ENCODE measurements around the gene SEMA3D. TPM values are rescaled to one million over a fixed set of nuclear protein-coding genes. Genes with fewer than 3 reads are reported as not detected.

SEMA3D gene
- total and polyA plus RNA-seq, 9 of the 15 experiments (the other 6 are each of a cell fraction or from before 2014, with no cell fraction given): 0.01 to 0.10 (median 0.04) TPM; not detected in 1

DNA sequence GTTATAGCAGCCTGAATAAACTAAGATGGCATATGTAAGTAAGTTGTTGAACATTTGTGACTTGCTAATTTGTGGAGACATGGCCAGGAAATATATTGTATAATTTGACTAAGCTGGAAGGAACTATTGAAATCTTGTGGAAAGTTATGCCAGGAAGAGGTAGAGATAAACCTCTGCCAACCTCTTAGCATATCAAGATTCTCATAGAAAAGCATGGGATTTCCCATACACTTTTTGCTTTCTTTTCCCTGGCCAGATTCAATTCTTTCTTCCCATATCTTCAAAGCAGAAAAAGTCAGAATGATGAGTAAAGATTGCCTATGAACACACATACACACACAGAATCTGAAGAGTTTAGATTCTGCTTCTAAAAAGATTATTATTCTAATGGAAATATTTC is 216.2 kb downstream of the SEMA3D start:
- no peaks in the 10 kb centered on the region for H3K27me3 ChIP-seq (ENCODE audit: control insufficient read depth in 2 of 2, insufficient read depth in 2 of 2, low read length in 2 of 2)
- TF ChIP-seq ARNT (IDR thresholded peaks at IDR 0.05): no peak
- H3K9me1 ChIP-seq (ENCODE audit: control insufficient read depth, insufficient read depth, low read length): no peaks in the 10 kb centered on the region
- H3K36me3 ChIP-seq (ENCODE audit: control insufficient read depth, insufficient read depth, low read length): no peaks in the 10 kb centered on the region
- FAIRE-seq (no peak), DNase-seq (ENCODE audit: extremely low read depth in 1 of 4, low spot score in 3 of 4) (no peak), ATAC-seq (no peak)
- H3K9me3 ChIP-seq (replicated peaks; ENCODE audit: control insufficient read depth, insufficient read depth, low read depth, low read length): no peaks in the 10 kb centered on the region
- ChIA-PET POLR2A (interaction anchor here (0.6 kb wide), 1 partner anchor 9 kb away, joined by 3 read pairs; no protein-coding TSS in a partner anchor), CTCF (ENCODE audit: low intra/inter-chr PET ratio) (no interaction called here)
- intact Hi-C loops (cut with micrococcal nuclease): no loop called here
- no peak overlapping the region for H3K4me2 ChIP-seq (ENCODE audit: insufficient read depth, low read length)
- no peaks in the 10 kb centered on the region for H3K4me1 ChIP-seq (replicated peaks in 1 of 2; ENCODE audit: control insufficient read depth in 2 of 2, insufficient read depth in 2 of 2, low read length in 2 of 2)
- H3K27ac ChIP-seq (ENCODE audit: extremely low read depth, low read depth, low read length): no peak overlapping the region
- H3K79me2 ChIP-seq (ENCODE audit: control insufficient read depth, insufficient read depth, low read length): no peaks in the 10 kb centered on the region
- in situ Hi-C loops (cut with MboI): no loop called here
- no TSS peak for BruUV-seq (replicated peaks)
- H3K4me3 ChIP-seq: no peak overlapping the region
- H3K9ac ChIP-seq (ENCODE audit: insufficient read depth in 1 of 2, low read depth in 2 of 2, low read length in 2 of 2): no peak overlapping the region
- H4K20me1 ChIP-seq (replicated peaks; ENCODE audit: control insufficient read depth, insufficient read depth, low read length): no peaks in the 10 kb centered on the region
- H2AFZ ChIP-seq (ENCODE audit: low read depth, low read length): no peak overlapping the region

GRCh38 chr7:84953234-84953633 is 233.6 kb downstream of the SEMA3D start:
- 5% methylated on average over 5 of the region's 5 CpGs for WGBS (ENCODE audit: insufficient coverage, low coverage, missing lambda C conversion rate)
- CTCF ChIA-PET (ENCODE audit: low intra/inter-chr PET ratio): no interaction called here
- Histone ChIP-seq H2AFZ (ENCODE audit: low read depth, low read length) (no peak overlapping the region), H4K20me1 (replicated peaks; ENCODE audit: control insufficient read depth, insufficient read depth, low read length) (no peaks in the 10 kb centered on the region), H3K36me3 (ENCODE audit: control insufficient read depth, insufficient read depth, low read length) (no peaks in the 10 kb centered on the region), H3K4me1 (replicated peaks in 1 of 2; ENCODE audit: control insufficient read depth in 2 of 2, insufficient read depth in 2 of 2, low read length in 2 of 2) (no peaks in the 10 kb centered on the region; a peak in 1 of 5 replicates), H3K27ac (ENCODE audit: extremely low read depth, low read depth, low read length) (no peak overlapping the region), H3K9me3 (replicated peaks; ENCODE audit: control insufficient read depth, insufficient read depth, low read depth, low read length) (no peaks in the 10 kb centered on the region), H3K4me3 (no peak overlapping the region), H3K27me3 (ENCODE audit: control insufficient read depth in 2 of 2, insufficient read depth in 2 of 2, low read length in 2 of 2) (no peaks in the 10 kb centered on the region), H3K9ac (ENCODE audit: insufficient read depth in 1 of 2, low read depth in 2 of 2, low read length in 2 of 2) (no peak overlapping the region), H3K79me2 (ENCODE audit: control insufficient read depth, insufficient read depth, low read length) (no peaks in the 10 kb centered on the region), H3K4me2 (ENCODE audit: insufficient read depth, low read length) (no peak overlapping the region), H3K9me1 (ENCODE audit: control insufficient read depth, insufficient read depth, low read length) (no peaks in the 10 kb centered on the region)
- in situ Hi-C loops (cut with MboI): no loop called here
- ATAC-seq (no peak), DNase-seq (ENCODE audit: extremely low read depth in 1 of 4, low spot score in 3 of 4) (no peak), FAIRE-seq (no peak)
- no TSS peak for BruUV-seq (replicated peaks)
- TF ChIP-seq ZNF431 (CRISPR knock-in tag; IDR thresholded peaks at IDR 0.05) (no peak), C11orf30 (IDR thresholded peaks at IDR 0.05; ENCODE audit: low read depth) (no peak), BACH1 (tag; IDR thresholded peaks at IDR 0.05) (no peak), MCM3 (IDR thresholded peaks at IDR 0.05) (no peak), DLX4 (CRISPR knock-in tag; IDR thresholded peaks at IDR 0.05) (no peak)
- POLR2A ChIA-PET: no interaction called here
- intact Hi-C loops (cut with micrococcal nuclease): no loop called here

All from K562 (cell line).